HepG2 (cell line): ENCODE measurements around the gene CD6. TPM values are rescaled to one million over a fixed set of nuclear protein-coding genes. Genes with fewer than 3 reads are reported as not detected.

ENCODE experiments used
- AHR ChIP-seq: IDR thresholded peaks from 2 replicates; pipeline ENCODE4 v1.6.1; 2018; ENCODE audit warnings: missing genetic modification reagents, missing compliant biosample characterization
- HMGA1 ChIP-seq: sonication (generic); formaldehyde crosslinking; conservative IDR thresholded peaks from 2 replicates; pipeline ENCODE4 v1.4.0; 2020; ENCODE audit warnings: missing genetic modification reagents
- JUNB ChIP-seq: sonication (generic); formaldehyde crosslinking; IDR thresholded peaks from 2 replicates; pipeline ENCODE4 v1.8.0; 2022; ENCODE audit warnings: missing genetic modification reagents, mild to moderate bottlenecking, borderline replicate concordance
- KLF6 ChIP-seq: IDR thresholded peaks from 2 replicates; pipeline ENCODE4 v1.8.0; 2016; ENCODE audit warnings: missing biosample characterization, missing genetic modification reagents
- MEIS1 ChIP-seq: sonication (generic); formaldehyde crosslinking; IDR thresholded peaks from 2 replicates; pipeline ENCODE4 v1.9.0; 2021; ENCODE audit warnings: mild to moderate bottlenecking, missing genetic modification reagents, moderate library complexity, borderline replicate concordance
- NR2C2 ChIP-seq: sonication (generic); formaldehyde crosslinking; IDR thresholded peaks from 2 replicates; pipeline ENCODE4 v1.4.0; 2020; ENCODE audit warnings: missing genetic modification reagents, mild to moderate bottlenecking, moderate library complexity, borderline replicate concordance
- REL ChIP-seq: sonication (generic); formaldehyde crosslinking; conservative IDR thresholded peaks from 2 replicates; pipeline ENCODE4 v1.8.0; 2022; ENCODE audit warnings: mild to moderate bottlenecking, missing genetic modification reagents, moderate library complexity
- SP1 ChIP-seq, 2 experiments: fragments of 450-650 bp in 1 of 2; sonication (generic) in 1 of 2; formaldehyde crosslinking in 1 of 2; IDR thresholded peaks; 2 replicates each; pipeline versions ENCODE4 v1.4.0 to v1.6.1; 2016 to 2020; ENCODE audit warnings: missing genetic modification reagents in 1 of 2
- THAP11 ChIP-seq: IDR thresholded peaks from 2 replicates; pipeline ENCODE4 v1.6.1; 2016; ENCODE audit warnings: missing biosample characterization, missing genetic modification reagents
- ZFP37 ChIP-seq: sonication (generic); formaldehyde crosslinking; IDR thresholded peaks from 2 replicates; pipeline ENCODE4 v1.4.0; 2020; ENCODE audit warnings: missing genetic modification reagents, borderline replicate concordance
- ZNF614 ChIP-seq: IDR thresholded peaks from 2 replicates; pipeline ENCODE4 v1.6.1; 2018; ENCODE audit warnings: missing biosample characterization, missing genetic modification reagents, inconsistent platforms, borderline replicate concordance
- ZNF781 ChIP-seq: sonication (generic); formaldehyde crosslinking; IDR thresholded peaks from 2 replicates; pipeline ENCODE4 v1.5.1; 2020; ENCODE audit warnings: borderline replicate concordance, mild to moderate bottlenecking, missing genetic modification reagents; ENCODE audit errors: not compliant biosample characterization
- ZNF83 ChIP-seq: sonication (generic); formaldehyde crosslinking; IDR thresholded peaks from 2 replicates; pipeline ENCODE4 v1.4.0; 2020; ENCODE audit warnings: missing genetic modification reagents, mild to moderate bottlenecking, borderline replicate concordance
- polyA plus RNA-seq, 8 experiments: library from polyadenylated mRNA; depleted of rRNA in 3 of 8; stranded (reverse) in 7 of 8; unstranded in 1 of 8; fragments of >200 nt; fragmentation: Illumina TruSeq in 4 of 8; extraction: Trizol in 4 of 8; gene quantifications; 2 replicates each; pipeline versions ENCODE4 v1.2.1 to v1.2.3, GENCODE V29; 2011 to 2016; ENCODE audit warnings: low read depth in 4 of 8, missing spikeins in 1 of 8, mixed read lengths in 1 of 8; ENCODE audit not compliant: insufficient read depth in 1 of 8
- total RNA-seq, 5 experiments: library from RNA; depleted of rRNA; stranded (reverse); fragments of >200 nt; fragmentation: Illumina TruSeq; extraction: Trizol; gene quantifications; 2 replicates each; pipeline ENCODE4 v1.2.3, GENCODE V29; 2016; ENCODE audit warnings: low read depth in 1 of 5
- TF ChIP-seq, protein P1 (sequence below): fragments of 450-650 bp; IDR thresholded peaks from 2 replicates; pipeline ENCODE4 v1.6.1; 2017
- TF ChIP-seq, protein P2 (sequence below): sonication (generic); formaldehyde crosslinking; IDR thresholded peaks from 2 replicates; pipeline ENCODE4 v1.8.1; 2023; ENCODE audit warnings: mild to moderate bottlenecking, inconsistent platforms, moderate library complexity, missing genetic modification reagents, borderline replicate concordance
- TF ChIP-seq, protein P3 (sequence below): conservative IDR thresholded peaks from 2 replicates; pipeline ENCODE4 v1.6.1; 2018; ENCODE audit warnings: missing genetic modification reagents
- TF ChIP-seq, protein P4 (sequence below): sonication (generic); formaldehyde crosslinking; IDR thresholded peaks from 2 replicates; pipeline ENCODE4 v1.4.0; 2020; ENCODE audit warnings: mild to moderate bottlenecking, missing genetic modification reagents
- TF ChIP-seq, protein P5 (sequence below): sonication (generic); formaldehyde crosslinking; IDR thresholded peaks from 2 replicates; pipeline ENCODE4 v1.4.0; 2020; ENCODE audit warnings: missing genetic modification reagents

Gene CD6
- total and polyA plus RNA-seq, 2 of the 13 experiments (the other 11 are each of a cell fraction or from before 2014, with no cell fraction given), result not detected

DNA sequence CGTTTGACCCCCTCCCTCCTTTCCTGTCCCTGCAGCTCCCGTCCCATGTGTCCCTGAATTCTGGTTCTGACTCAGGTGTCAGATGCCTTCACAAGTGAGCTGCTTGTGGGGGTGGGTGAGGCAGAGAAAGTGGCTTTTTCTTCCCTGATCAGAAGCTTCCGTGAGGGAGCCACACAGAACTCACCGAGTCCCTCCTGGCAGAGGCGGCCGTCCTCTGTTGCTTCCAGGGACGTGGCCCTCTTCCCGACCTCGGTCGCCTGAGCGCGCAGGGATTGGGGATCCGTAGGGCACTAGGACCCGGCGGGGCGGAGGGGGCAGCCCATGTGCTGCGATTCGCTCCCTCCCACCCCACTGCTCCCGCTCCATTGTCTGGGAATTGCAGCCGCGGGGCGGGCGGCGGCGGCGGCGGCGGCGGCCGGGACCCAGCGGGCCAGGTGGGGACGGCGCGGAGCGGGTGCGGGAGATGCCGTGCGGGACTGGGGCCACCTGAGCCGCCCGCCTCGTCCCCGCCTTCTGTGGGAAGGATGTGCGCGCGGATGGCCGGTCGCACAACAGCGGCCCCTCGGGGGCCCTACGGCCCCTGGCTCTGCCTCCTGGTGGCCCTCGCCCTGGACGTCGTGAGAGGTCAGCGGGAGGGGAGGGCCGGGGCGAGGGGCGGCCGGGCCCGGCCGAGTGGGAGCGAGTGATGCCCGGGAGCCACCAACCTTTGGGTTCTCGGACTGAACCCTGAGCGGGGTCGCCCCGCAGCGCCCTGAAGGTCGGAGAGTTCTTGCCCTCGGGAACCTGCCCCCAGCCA, 47.2 kb upstream of the CD6 start, which contains the start of gene TMEM132A (continued):
- TF ChIP-seq, protein P1, sequence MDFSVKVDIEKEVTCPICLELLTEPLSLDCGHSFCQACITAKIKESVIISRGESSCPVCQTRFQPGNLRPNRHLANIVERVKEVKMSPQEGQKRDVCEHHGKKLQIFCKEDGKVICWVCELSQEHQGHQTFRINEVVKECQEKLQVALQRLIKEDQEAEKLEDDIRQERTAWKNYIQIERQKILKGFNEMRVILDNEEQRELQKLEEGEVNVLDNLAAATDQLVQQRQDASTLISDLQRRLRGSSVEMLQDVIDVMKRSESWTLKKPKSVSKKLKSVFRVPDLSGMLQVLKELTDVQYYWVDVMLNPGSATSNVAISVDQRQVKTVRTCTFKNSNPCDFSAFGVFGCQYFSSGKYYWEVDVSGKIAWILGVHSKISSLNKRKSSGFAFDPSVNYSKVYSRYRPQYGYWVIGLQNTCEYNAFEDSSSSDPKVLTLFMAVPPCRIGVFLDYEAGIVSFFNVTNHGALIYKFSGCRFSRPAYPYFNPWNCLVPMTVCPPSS, result no peak
- TF ChIP-seq, protein P2, sequence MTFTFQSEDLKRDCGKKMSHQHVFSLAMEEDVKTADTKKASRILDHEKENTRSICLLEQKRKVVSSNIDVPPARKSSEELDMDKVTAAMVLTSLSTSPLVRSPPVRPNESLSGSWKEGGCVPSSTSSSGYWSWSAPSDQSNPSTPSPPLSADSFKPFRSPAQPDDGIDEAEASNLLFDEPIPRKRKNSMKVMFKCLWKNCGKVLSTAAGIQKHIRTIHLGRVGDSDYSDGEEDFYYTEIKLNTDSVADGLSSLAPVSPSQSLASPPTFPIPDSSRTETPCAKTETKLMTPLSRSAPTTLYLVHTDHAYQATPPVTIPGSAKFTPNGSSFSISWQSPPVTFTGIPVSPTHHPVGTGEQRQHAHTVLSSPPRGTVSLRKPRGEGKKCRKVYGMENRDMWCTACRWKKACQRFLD (CRISPR knock-in tag), result no peak
- TF ChIP-seq ZFP37 (CRISPR knock-in tag), result no peak
- TF ChIP-seq AHR (CRISPR knock-in tag), result 0 out of 2 replicates have a peak, but pooled peaks have one; percentile 40
- peak; percentile 86 for TF ChIP-seq THAP11 (CRISPR knock-in tag)
- no peak for TF ChIP-seq KLF6
- TF ChIP-seq, protein P3, sequence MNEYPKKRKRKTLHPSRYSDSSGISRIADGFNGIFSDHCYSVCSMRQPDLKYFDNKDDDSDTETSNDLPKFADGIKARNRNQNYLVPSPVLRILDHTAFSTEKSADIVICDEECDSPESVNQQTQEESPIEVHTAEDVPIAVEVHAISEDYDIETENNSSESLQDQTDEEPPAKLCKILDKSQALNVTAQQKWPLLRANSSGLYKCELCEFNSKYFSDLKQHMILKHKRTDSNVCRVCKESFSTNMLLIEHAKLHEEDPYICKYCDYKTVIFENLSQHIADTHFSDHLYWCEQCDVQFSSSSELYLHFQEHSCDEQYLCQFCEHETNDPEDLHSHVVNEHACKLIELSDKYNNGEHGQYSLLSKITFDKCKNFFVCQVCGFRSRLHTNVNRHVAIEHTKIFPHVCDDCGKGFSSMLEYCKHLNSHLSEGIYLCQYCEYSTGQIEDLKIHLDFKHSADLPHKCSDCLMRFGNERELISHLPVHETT (CRISPR knock-in tag), result 0 out of 2 replicates have a peak, but pooled peaks have one; percentile 40
- no peak for TF ChIP-seq REL (CRISPR knock-in tag)
- TF ChIP-seq, protein P4, sequence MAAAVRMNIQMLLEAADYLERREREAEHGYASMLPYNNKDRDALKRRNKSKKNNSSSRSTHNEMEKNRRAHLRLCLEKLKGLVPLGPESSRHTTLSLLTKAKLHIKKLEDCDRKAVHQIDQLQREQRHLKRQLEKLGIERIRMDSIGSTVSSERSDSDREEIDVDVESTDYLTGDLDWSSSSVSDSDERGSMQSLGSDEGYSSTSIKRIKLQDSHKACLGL (CRISPR knock-in tag), result 0 out of 2 replicates have a peak, but pooled peaks have one; percentile 15
- TF ChIP-seq ZNF614 (CRISPR knock-in tag), result peak; percentile 31; the same call in 1 of the 2 replicates
- no peak for TF ChIP-seq ZNF781 (CRISPR knock-in tag)
- TF ChIP-seq JUNB, result no peak
- TF ChIP-seq, protein P5, sequence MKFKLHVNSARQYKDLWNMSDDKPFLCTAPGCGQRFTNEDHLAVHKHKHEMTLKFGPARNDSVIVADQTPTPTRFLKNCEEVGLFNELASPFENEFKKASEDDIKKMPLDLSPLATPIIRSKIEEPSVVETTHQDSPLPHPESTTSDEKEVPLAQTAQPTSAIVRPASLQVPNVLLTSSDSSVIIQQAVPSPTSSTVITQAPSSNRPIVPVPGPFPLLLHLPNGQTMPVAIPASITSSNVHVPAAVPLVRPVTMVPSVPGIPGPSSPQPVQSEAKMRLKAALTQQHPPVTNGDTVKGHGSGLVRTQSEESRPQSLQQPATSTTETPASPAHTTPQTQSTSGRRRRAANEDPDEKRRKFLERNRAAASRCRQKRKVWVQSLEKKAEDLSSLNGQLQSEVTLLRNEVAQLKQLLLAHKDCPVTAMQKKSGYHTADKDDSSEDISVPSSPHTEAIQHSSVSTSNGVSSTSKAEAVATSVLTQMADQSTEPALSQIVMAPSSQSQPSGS (CRISPR knock-in tag), result no peak; the same call in 1 of the 2 replicates
- TF ChIP-seq NR2C2 (CRISPR knock-in tag), result peak; percentile 39; the same call in 1 of the 2 replicates
- TF ChIP-seq HMGA1 (CRISPR knock-in tag), result no peak
- TF ChIP-seq SP1 (IDR thresholded peaks at IDR 0.05), result no peak
- TF ChIP-seq SP1 (CRISPR knock-in tag; IDR thresholded peaks at IDR 0.05), result peak; percentile 58; the same call in 1 of the 2 replicates
- TF ChIP-seq ZNF83, result no peak
- no peak for TF ChIP-seq MEIS1
